Ammon's horn (tissue), 1 donor: Measurements from ENCODE around the gene KDM3A.

Experiments used
- DNase-seq: peaks from one replicate; pipeline ENCODE4 v3.0.0-alpha.2; 2016; ENCODE audit warnings: low spot score

The KDM3A gene, protein sequence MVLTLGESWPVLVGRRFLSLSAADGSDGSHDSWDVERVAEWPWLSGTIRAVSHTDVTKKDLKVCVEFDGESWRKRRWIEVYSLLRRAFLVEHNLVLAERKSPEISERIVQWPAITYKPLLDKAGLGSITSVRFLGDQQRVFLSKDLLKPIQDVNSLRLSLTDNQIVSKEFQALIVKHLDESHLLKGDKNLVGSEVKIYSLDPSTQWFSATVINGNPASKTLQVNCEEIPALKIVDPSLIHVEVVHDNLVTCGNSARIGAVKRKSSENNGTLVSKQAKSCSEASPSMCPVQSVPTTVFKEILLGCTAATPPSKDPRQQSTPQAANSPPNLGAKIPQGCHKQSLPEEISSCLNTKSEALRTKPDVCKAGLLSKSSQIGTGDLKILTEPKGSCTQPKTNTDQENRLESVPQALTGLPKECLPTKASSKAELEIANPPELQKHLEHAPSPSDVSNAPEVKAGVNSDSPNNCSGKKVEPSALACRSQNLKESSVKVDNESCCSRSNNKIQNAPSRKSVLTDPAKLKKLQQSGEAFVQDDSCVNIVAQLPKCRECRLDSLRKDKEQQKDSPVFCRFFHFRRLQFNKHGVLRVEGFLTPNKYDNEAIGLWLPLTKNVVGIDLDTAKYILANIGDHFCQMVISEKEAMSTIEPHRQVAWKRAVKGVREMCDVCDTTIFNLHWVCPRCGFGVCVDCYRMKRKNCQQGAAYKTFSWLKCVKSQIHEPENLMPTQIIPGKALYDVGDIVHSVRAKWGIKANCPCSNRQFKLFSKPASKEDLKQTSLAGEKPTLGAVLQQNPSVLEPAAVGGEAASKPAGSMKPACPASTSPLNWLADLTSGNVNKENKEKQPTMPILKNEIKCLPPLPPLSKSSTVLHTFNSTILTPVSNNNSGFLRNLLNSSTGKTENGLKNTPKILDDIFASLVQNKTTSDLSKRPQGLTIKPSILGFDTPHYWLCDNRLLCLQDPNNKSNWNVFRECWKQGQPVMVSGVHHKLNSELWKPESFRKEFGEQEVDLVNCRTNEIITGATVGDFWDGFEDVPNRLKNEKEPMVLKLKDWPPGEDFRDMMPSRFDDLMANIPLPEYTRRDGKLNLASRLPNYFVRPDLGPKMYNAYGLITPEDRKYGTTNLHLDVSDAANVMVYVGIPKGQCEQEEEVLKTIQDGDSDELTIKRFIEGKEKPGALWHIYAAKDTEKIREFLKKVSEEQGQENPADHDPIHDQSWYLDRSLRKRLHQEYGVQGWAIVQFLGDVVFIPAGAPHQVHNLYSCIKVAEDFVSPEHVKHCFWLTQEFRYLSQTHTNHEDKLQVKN (N-terminal part only)

DNA sequence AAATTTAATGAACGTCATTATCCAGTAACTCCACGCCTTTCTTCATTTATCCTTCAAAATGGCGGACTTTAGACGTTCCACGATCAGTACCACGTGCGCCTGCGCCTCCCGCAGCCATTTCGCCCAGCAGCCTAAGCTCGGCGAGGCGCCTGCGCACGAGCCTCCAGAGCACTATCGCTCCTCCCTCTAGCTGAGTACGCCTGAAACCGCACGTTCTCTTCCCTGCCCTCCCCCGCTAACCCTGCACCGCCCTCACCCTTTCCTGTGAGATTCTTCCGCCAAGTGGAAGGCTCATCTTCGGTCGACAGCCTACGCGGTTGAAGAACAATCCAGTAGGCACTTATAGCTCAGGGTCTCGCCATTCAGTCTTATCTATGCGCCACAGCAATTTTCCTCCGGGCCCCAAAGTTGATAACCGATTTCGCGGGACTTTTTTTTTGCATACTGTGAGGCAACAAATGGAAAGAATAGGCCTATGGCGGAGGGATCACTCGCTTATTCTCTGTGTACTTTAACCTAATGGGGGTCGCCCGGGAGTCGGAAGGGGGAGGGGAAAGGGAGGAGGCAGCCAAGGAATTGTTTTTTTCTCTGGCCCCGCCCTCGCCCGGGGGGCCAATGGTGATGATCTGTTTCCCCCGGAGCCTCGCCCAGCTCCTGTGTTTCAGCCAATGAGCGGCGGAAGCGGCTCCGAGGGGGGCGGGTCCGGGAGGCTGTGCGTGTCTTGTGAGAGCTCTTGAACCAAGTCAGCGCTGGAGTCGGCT is at the start of gene KDM3A:
TSS of gene KDM3A (plus strand) at position 741 of the 761 bp plus-strand sequence. CDS start 677 bp downstream, outside the sequence.
- peak; percentile 98 for DNase-seq

DNA sequence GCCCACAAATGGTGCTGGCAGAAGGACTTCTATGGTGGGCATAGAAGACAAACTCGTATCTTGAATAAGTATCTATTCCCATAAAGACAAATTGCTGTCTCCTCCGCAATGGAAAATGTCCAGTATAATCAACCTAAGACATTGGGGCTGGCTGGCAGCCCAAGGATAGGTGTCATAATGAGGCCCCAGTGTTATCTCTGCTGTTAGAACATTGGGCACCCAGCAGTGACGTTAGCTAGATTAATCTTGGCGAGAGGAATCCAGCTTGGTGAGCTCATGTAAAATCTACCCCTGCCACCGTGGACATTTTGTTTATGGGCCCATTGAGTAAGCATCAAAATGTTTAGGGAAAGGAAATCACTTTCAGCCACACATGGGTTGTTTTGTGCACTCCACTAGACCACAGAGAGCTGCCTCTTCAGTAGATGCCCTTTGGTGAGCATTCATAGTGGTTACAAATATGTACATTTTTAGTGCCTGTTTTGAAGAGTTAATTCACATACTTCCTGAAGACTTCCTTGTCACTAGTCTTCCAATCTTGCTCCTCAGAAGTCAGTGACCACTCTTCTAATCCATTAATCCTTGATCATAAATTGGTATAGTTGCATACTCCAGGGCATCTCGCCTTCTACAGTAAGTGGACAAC is 48.2 kb upstream of the KDM3A start:
- DNase-seq, result no peak

DNA sequence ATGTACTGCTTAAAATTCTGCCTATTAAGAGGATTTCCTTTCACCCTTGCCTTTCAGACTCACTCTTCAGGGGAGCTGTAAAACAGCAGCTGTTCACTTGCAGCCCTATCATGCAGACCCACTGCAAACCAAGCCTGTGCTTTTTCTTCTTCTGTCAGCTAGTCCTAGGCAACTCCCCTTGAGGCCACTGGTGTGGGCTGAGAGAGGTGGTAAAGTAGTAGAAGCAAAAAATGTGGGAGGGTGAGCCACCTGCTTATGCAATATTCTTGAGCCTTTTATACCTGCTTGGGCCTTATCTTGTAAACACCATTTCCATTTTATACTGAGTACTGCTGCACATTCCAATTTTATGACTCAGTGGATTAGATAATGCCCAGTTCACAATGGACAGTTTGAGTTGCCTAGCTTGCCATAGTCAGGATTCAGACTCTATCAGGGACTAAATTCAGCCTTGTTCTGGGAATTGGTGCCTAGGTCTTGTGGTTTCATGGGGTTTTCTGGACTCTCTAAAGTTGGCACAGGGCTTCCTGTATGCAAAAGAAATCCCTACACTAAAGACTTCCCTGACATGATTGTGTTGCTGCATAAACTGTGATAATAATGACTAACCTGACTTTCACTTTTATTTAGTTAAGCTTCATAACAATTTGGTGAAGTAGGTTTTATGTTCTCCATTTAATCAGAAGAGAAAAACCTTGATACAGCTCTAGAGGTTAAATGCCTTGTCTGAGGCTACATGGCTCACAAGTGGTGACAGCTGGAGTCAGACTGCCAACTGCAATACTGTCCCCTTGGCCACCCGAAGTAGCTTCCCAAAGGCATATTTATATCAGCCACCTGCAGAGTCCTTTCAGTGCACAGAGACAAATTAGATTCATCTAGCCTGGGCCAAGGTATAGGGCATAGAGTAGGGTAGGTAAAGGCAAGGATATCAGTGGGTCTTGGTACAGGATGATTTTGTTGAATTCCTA is 47.4 kb upstream of the KDM3A start:
- no peak for DNase-seq

DNA sequence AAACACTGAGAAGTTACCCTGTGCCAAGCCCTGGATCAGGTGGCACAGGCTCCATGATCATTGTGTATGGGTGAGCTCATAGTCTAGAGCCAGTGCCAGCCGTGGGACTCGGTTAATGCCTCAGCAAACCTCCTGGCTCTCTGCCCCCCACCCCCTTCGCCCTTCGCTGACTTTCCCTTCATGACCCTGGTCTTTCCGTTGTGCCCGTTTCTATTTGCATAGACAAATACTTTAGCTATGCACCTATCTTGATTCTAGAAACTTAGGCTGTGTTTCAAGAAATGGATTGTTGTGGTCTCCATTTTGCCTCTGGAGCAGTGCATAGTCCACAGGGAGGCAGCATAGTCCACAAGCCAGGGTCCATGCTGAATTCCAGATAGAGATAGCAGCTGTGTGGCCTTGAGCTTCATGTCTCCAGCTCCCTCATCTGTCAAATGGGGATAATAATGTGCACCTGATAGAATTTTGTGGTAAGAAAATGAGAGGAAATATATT is 44.8 kb upstream of the KDM3A start:
- peak; percentile 76 for DNase-seq

DNA sequence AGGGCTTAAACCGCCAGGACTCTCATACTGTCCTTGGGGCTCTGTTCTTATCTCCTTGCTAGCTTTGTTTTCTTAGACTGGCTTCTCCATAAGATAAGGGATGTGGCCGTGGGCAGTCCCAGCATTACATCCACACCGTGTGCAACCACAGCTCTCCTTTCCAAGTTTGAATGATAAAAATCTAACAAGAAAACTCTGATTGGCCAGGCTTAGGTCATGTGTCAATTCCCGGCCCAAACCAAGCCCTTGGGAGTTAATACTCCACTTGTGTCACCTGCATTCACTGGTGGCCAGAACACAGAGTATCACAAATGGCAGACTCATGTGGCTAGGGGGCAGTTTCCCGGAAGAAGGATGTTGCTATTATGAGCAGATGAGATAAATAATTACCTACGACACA is 43.2 kb upstream of the KDM3A start:
- DNase-seq, result no peak

DNA sequence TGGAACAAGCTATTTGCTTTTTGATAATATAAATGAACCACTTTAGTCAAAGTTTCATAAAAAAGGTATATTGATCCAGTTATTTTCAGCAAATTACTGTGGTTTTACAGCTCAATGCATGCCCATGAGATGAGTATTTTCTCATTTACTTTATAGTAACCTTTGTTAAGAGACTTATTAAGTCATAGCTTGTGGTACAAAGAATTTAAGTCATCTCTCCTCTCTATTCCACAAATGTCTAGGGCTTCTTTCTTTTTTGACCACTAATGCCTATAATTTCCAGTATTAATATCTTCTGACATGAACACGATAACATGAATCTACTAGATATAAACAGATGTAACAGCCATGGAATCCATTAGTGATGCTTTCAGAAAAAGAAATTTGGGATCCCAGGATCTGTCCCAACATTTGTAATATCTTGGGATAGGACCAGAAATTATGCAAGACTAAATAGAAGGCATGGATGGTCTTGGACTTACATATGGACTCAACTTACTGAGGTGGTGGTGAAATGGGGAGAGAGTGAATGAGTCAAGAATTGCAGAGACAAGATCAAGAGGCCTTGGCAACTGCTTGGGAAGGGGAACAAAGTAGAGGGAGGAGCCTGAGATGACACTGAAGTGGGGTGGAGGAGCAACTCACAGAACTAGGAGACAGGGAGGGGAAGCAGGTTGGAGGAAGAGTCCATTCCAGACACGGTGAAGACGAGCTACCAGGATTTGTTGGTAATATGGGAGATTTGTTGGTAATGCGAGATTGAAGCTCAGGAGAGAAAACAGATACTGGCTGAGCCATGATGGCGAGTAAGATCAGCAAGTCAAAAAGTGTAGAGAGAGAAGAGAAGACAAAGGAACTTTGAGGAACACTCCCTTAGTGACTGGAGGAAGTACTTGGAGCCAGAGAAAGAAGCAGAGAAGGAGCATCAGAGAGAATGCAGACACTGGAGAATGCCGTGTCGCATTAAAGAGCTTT is 42.4 kb upstream of the KDM3A start:
- DNase-seq, result no peak

DNA sequence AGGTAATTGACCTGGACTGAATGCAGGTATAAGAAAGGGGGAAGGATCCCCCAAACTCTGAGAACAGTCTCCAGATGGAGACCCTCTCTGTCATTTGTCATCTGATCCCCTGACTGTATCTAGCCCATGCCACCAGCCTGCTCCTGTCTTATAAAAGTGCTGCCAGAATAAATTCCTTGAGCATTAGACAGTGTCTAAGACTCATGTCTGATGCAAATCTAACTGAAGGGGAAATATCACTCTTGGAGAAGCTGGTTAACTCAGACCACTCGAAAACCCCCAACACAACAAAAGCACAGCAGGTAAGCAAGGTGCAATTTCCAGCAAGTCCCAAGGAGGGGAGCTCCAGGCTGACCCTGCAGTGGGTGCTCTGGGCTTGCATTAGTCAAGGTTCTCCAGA is 40.9 kb upstream of the KDM3A start:
- DNase-seq, result no peak

DNA sequence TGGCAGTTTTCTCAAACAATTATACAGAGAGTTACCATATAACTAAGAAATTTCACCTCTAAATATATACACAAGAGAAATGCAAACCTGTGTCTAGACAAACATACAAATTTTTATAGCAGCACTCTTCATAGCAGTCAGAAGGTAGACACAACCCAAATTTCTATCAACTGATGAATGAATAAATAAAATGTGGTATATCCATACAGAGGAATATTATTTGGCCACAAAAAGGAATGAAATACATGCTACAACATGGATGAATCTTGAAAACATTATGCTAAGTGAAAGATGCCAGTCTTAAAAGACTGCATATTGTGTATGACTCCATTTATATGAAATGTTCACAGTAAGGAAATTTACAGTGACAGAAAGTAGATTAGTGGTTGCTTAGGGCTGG is 30.6 kb upstream of the KDM3A start:
- DNase-seq, result no peak

DNA sequence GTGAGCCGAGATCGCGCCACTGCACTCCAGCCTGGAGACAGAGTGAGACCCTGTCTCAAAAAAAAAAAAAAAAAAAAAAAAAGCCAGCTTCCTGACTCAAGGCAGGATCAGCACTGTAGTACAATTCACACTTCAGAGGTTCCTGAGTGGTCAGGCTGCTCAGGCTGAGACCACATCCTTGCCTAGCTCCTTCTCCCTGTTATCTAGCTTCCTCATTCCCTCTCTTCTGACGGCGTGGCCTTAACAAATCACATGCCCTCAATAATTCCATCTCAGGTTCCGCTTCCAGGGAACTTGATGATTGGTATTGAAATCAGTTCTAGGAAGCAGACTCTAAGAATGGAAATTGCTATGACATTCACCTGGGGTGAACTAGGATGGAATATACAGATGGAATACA is 29.8 kb upstream of the KDM3A start:
- no peak for DNase-seq

DNA sequence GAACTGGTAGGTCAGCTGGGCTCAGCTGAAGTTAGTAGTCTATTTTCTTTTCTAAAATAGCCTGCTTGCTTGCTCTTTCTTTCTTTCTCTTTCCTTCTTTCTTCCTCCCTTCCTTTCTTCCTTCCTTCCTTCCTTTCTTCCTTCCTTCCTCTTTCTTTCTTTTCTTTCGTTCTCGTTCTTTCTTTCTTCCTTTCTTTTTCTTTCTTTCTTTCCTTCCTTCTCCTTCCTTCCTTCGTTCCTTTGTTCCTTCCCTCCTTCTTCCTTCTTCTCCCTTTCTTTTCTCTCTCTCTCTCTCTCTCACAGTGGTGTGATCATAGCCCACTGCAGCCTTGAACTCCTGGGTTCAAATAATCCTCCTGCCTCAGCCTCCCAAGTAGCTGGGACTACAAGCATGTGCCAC is 29.2 kb upstream of the KDM3A start:
- no peak for DNase-seq

DNA sequence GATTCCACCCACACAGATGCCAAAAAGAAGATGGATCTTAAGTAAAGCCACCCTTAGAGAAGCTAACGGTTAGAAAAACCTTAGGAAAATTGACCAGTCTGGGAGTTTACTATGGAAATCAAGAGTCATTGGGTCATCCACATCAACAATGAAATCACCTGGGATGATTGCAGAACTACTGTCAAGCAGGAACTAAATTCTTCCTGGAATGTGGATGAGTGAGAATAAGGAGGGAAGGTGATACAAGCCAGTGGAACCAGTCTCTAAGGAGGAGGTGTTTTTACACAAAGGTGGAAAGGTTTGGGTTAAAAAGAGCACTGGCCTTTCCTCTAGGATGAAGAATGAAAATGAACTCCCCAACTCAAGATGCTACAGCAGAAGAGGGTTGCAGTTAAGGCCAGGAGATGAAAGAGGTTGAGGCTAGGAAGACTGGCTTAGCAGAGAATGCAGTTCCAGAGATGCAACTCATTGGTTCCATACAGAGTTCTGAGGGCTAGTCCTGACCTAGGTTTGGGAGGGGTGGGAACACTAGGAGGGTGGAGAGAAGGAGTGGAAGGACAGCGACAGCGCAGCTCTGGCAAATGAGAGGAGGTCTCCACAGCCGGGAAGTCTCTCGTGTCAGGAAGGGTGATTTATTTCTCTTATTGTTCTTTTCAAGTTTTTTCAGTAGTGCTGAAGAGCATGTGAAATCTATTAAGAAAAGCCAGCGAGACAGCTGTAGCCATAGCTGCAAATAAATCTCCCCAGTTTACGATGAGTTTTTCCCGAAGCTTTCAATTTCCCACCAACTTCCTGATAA is 27.7 kb upstream of the KDM3A start:
- DNase-seq, result no peak

DNA sequence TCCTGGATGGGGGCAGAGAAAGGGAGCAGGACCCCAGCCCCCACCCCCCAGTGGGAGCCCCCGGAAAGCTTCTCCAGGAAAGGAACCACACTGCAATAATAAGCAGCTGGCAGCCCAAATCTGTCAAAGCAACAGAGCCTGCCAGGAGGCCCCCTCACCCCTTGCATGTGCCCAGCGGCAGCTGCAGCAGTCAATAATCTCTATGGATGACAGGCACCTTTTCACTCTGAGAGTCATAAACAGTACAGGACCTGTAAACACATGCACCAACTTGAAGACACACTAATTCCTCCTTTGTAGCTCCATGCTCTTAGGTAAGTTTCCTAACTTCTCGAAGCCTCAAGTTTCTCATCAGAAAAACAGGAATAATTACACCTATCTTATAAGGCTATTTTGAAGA is 26.2 kb upstream of the KDM3A start:
- DNase-seq, result no peak

DNA sequence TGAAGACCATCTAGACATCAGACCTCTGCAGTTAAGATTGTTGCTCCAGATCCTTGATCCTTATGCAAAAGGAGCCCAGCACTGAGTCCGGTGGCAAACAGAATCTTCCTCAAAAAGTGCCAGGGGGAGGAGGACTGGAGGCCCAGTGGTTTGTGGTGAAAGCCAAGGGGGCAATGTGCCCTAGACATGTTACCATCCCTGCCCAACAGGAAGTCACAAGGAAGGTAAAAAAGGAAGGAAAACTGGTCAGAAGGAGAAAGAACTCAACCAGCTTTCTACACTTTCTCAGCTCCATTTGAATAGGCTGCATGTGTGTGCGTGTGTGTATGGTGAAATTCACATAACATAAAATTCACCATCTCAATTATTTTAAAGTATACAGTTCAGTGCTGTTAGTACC is 25.0 kb upstream of the KDM3A start:
- peak; percentile 66 for DNase-seq

DNA sequence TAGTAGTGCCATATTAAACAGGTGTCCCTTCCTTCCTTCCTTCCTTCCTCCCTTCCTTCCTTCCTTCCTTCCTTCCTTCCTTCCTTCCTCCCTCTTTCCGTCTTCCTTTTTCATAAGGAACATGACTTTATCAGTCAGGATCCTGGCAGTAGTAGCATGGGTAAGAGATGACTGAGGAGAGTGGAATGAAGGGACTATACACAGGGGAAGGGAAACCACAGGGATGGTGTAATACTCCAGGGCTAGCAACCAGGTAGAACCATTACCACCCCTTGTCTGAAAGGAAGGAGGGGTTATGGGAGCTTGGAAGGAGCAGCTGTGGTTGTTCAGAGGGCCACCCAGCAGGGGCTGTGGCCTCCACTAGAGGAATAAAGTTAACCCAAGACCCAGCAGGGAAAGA is 23.2 kb upstream of the KDM3A start:
- no peak for DNase-seq

DNA sequence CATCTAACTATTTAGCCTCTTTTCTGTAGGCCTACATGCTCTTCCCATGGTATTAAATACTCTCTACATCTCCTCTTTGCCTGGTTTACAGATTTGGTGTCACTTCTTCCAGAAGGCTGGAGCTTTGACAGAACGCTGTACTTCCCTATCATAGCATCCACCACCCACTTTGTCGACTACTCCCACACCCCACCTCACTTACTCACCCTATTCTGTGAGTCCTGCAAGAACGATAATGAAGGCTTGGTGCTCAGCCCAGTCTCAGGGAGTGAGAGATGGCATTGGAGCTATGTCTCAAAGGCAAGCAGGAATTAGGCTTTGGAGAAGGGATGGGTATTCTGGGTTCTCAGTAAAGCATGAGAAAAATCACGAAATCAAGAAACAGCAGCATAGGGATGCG is 20.3 kb upstream of the KDM3A start:
- DNase-seq, result peak; percentile 22

DNA sequence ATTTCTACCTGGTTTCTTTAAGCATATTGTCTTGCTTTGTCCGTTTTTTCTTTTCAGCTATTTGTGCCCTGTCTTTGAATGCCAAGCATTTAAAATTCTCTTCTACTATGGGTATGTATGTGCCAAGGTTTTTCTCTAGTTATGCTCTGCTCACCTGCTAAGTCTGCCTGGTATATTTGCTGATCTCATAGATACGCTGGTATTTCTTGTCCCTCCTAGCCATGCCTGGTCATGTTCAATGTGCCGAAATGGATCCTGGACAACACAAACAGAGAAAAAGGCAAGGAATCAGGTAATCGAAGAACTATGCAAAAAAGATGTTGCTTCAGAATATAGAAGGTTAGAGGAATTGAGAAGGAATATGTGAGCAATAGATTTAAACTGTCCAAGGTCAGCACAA is 14.9 kb upstream of the KDM3A start:
- DNase-seq, result no peak

DNA sequence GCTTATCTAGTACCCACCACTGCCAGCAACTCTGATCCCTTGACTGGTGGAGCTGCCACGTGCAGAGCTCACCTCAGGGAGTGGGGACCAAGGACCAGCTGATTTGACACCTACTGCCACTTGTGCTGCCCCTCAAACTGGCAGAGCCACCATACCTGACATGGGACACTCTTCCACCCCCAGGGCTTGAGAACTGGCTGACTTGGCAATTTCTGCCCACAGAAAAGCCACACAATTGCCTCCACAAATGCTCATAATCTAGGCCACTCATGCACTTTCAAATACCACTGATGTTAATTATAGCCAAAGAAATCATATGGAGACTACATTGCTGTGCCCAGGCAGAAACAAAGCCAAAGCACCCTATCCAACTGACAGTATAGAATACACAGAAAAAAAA is 11.8 kb upstream of the KDM3A start:
- DNase-seq, result no peak

DNA sequence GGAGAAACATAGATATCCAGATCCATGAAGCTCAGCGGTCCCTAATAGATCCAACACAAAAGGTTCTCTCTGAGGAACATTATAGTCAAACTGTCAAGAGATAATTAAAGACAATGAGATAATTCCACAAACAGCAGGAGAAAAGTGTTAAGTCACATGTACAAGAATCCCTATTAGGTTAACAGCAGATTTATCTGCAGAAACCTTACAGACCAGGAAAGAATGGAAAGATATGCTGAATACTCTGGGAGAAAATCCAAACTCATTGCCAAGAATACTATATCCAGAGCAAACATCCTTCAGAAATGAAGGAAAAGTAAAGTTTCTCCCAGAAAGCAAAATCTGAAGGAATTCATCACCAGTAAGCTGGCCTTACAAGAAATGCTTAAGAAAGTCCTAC is 10.8 kb upstream of the KDM3A start:
- DNase-seq, result no peak
